Activated CD4-positive, alpha-beta T cell treated with anti-CD3 and anti-CD28 coated beads for 1 hour (primary cell): ENCODE results near the gene PPM1J.

Experiments
- DNase-seq: peaks from one replicate; pipeline ENCODE4 v3.0.0-alpha.2; 2020

The PPM1J gene

DNA sequence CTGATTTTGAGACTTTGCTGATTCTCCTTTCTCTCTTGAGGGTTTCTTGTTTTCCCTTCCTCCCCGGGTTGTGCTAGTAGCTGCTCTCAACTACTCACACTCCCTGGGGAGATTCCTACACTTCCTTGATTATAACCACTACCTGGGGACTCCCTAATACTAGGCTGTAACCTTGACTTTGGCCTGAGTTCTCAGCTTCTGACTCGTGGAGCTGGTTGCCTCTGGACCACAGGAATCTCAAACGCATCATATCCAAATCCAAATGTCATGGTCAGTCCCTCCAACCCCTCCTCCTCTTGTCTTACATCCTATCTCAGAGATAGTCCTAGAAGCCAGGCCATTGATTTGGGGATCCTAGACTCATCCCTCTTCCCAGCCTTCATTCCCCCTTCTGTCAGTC, 28.7 kb downstream of the PPM1J start:
- no peak for DNase-seq

DNA sequence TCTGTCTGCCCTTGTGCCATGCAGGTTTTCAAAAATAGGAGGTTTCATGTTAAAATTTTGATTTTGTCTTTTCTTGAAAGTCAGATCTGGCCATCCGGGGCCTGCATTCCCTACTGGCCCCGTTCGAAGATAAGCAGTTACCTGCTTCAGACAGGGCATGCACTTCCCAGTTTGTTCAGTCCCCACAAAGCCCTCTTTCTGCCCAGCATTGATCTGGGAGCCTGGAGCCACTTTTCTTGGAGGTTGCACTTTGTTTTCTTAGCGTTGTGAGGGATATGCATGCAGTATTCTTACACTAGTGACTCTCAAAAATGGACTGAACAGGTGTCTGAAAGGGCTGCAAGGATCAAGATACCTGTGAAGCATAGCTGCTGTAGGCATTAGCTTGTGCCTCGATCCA, 29.2 kb downstream of the PPM1J start:
- DNase-seq, result no peak

DNA sequence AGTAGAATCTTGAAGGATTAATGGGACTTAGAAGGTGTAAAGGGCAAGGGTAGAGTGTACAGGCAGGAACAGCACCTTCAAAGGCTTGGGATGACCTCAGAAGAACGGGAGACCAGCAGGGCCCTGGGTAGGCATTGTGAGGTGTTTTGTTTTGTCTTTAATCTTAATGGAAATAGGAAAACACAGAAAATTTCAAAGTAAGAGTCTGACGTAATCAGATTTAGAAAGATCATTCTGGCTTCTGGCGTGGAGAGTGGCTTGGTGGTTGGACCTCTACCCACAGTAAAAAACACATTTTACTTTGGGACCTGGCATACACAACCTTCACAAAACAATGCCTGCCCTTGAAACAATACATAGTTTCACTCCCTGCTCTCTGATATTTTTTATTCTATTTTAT, 36.5 kb downstream of the PPM1J start:
- DNase-seq, result no peak

DNA sequence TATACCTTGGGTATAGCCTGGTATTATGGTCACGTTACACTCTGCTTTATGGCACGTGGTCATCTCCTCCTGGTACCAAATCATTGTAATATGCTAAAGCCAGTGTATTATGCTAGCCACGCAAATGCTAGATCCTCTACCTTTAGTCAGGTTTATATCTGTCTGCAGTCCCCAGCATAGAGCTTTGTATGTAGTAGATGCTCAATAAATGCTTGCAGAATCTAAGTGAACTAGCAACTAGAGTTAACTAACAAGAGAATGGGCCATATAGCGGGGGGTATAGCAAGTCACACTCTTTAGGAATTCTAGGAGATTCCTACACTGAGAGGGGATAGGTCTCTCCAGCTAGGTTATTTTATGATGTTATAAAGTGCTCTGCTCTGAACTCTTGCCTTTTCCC, 37.6 kb downstream of the PPM1J start:
- DNase-seq, result no peak

DNA sequence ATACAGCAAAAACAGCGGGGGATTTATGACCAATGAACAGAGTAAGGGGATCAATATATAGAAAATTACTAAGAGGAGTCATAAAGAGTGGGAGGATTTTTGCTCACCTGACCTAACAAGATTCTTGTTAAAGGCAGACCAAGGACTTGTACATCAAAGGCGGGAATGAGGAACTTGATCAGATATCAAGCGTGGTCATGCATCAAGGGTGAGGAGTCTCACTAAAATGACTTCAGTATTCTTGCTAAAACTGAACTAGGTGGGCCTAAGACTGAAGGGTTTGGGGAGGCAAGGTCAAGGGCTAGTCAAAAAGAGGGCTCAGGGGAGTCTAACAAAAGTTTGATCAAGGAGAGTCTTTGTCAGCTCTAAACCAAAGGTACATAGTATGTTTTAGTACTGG, 38.6 kb downstream of the PPM1J start:
- no peak for DNase-seq

DNA sequence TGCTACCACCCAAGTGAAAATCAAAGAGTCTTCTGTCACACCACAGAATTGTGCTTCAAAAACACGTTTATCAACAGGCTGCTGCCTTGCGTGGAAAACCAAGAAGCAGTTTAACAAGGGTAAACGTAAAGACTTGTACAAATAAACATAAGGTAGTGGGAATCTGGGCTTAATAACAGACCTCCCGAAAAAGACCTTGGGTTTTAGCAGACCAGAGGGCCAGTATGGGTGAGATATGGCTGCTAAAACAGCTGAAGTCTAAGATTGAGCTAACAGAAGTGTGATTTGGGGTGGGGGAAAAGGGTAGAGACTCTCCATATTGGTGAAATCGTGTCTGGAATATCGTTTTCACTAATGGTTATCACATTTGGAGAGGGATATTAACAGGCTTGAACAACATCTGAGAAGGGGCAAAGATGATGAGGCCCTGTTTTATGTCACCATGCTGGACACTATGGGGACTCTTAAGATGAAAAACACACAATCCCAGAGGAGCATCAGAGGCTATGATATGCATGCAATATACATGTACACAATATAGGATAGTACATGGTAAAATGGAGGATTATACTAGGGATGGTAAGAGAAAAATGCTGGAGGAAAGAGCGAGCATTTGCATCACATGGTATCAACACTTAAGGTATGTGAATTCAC, 39.3 kb downstream of the PPM1J start:
- DNase-seq, result no peak

DNA sequence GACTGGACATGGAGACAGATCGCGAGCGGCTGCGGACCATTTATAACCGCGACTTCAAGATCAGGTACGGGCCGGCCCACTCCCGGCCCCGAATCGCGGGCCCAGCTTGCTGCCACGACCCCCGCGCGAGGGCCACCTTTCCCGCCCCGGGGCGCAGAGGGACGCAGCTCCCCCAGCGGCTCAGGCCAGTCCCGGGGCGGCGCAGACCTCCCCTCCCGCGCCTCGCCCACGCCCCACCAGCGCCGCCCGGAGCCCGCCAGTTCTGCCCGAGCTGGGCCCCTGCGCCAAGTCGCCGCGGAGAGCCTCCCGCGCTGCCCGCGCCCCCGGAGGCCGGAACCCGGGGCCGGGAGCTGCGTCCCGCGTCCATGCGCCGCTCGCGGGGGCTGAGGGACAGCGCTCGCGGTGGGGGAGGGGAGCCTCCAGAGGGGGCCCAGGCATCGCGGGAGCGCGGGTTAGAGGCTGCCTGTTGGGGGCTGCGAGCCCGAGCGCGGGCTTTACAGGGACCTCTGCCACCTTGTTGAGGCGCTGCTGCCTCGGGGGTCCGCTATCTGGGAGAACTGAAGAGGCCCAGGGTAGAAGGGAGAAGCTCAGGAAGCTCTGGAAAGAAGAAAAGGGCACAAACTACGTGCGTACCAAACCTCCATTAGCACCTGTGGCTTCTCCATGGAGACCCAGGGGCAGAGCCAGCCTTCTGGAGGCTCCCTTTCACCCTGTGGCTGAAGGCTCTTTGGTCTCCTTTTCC, 40.0 kb downstream of the PPM1J start:
- peak; percentile 28 for DNase-seq

DNA sequence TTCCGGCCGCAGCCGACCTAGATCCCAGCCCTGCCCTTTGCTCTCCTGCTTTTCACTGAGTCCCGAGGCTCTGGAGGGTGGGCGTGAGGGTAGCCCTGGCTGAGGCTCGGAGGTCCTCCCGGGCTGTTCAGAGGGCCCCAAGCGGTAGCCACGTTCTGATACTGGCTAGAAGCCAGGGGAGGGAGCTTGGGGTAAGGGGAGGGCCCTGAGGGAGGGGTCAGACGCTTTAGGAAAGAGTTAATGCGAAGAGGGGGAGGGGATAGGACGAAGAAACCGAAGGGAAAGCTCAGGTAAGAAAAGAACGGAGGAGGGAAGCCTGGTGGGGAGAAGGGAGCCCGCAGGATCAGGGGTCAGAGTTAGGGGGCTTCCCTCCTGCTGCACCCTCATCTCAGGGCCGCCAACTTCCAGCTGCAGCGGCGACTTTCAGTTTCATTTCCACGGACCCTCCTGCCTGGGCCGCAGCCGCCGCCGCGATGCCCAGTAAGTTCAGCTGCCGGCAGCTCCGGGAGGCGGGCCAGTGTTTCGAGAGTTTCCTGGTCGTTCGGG, 40.6 kb downstream of the PPM1J start, which contains the start of gene MOV10:
Gene MOV10 (plus strand): TSS at position 220 of the 546 bp plus-strand sequence. CDS start 254 bp downstream, at position 474.
- peak; percentile 46 for DNase-seq

DNA sequence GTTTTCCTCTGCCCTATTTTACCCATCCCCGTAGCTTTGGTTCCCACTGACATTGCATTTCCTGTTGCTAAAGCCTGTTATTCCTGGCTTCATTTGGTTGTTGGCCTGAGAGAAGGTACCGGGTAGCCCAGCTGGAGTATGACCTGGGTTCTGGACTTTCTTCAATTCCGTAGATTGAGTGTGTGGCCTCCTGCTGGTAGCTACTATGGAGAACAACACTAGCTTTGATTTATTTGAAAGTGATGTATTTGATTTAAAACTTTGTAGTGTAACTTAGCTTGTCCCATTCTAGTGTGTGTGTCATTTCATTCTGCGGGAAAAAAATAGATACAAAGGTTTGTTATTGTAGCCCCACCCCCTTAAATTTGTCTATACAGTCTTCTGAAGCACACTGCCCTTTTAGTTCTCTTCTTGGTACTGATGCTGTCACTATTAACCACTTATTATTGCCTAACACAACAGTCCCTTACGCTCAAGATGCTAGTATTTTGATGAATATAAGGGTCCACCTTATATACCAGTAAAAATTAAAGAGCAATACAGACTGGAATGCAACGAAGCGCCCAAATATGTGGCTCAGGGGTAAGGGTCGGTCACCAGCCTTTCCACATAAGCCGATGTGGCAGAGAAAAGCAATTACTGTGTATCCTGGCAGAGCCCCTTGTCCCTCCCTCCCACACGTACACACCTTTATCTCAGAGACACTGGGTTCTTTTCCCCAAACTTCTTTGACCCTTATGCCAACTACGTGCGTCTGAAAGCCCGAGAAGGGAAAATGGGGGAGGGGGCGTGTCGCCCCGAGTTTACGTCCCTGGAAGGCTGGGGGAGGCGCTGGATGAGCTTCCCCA, 41.3 kb downstream of the PPM1J start:
- no peak for DNase-seq

DNA sequence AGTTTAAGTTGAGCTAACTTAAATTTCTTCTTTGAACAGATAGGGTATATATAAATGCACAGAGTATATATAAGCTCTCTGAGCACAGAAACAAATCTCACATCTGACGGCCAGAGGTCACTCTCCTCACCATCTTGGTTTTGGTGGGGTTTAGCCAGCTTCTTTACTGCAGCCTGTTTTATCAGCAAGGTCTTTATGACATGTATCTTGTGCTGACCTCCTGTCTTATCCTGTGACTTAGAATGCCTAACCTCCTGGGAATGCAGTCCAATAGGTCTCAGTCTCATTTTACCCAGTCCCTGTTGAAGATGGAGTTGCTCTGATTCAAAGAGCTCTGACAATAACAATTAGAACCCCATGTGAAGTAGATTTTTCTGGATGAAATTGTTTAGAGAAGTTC, 42.3 kb downstream of the PPM1J start:
- no peak for DNase-seq

DNA sequence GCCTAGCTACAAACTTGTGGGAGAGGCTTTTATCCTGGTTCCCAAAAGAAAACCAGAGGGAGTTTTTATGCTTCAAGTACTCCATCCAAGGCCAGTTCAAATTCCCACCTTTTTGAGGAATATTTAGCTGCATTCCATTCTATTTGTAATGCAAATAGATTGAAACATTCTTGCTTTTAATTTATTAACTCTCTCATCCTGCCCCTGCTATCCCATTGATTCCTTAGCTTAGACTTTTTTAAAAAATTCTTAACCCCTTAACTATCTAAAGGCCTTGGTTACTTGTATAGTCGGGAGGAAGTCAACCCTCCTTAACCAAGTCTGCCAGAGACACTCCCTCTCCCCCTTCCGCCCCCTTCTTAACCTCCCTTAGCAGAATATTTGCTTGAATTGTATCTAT, 43.1 kb downstream of the PPM1J start:
- DNase-seq, result no peak

DNA sequence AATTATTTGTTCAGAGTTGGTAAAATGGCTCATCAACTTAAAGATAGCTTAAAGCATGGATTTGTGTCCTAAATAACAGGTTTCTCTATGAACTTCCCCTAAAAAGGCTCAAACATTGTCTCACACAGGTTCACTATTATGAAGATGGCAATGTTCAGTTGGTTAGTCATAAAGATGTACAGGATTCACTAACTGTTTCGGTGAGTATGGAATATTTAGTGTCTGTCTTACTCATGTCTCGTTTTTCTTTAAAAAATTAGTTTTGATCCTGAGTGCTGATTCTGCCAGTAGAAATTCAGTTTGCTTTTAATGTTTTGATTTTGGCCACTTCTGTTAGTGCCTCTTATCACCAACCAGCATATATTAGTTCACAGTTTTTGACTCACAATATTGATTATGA, 48.2 kb downstream of the PPM1J start:
- DNase-seq, result no peak

DNA sequence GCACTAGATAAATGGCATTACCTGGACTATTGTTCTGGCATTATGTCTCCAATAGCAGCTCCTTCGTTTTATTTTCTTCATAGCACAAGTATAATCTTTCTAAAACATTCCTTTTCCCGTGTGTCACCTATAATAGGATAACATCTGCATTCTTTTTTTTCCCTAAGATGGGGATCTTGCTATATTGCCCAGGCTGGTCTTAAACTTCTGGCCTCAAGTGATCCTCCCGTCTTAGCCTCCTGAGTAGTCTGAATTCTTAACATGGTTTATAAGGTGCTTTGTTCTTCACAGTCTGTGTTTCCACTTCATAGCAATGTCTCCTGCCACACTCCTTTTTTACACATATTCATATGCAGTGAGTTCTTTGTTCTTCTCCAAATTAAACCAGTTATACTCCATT, 49.3 kb downstream of the PPM1J start:
- DNase-seq, result no peak
